ENCODE measurements around the gene PRRC2B. TPM values are rescaled to one million over a fixed set of nuclear protein-coding genes. Genes with fewer than 3 reads are reported as not detected.

The PRRC2B gene
- total and polyA plus RNA-seq, 2 of the 13 experiments (the other 11 are each of a cell fraction or from before 2014, with no cell fraction given), result 20.8 to 37.4 TPM

GRCh38 chr9:131529597-131530545 lies 136.0 kb downstream of the PRRC2B start (continued):
- 0 out of 2 replicates have a peak, but pooled peaks have one; percentile 41 for TF ChIP-seq ZNF292 (CRISPR knock-in tag; IDR thresholded peaks at IDR 0.05; ENCODE audit: borderline replicate concordance, low read depth)
- TF ChIP-seq FOSL1 (CRISPR knock-in tag; IDR thresholded peaks at IDR 0.05; ENCODE audit: borderline replicate concordance), result no peak
- no peak; the same call in 1 of the 2 replicates for TF ChIP-seq NR0B2 (CRISPR knock-in tag; IDR thresholded peaks at IDR 0.05)
- 0 out of 2 replicates have a peak, but pooled peaks have one; percentile 58 for TF ChIP-seq NFKB2 (CRISPR knock-in tag; IDR thresholded peaks at IDR 0.05; ENCODE audit: borderline replicate concordance)
- TF ChIP-seq SNAPC5 (CRISPR knock-in tag; IDR thresholded peaks at IDR 0.05; ENCODE audit: borderline replicate concordance), result no peak
- TF ChIP-seq SNAPC2 (CRISPR knock-in tag; IDR thresholded peaks at IDR 0.05), result no peak
- no peak for TF ChIP-seq HOXA7 (CRISPR knock-in tag; IDR thresholded peaks at IDR 0.05)
- TF ChIP-seq SOX5 (CRISPR knock-in tag; IDR thresholded peaks at IDR 0.05; ENCODE audit: borderline replicate concordance), result no peak
- peak; percentile 61 for TF ChIP-seq ARID4A (CRISPR knock-in tag; IDR thresholded peaks at IDR 0.05; ENCODE audit: borderline replicate concordance)
- no peak for TF ChIP-seq CEBPG (CRISPR knock-in tag; IDR thresholded peaks at IDR 0.05)
- no peak for TF ChIP-seq ONECUT2 (CRISPR knock-in tag; IDR thresholded peaks at IDR 0.05)
- no peak for TF ChIP-seq ATF1 (CRISPR knock-in tag; IDR thresholded peaks at IDR 0.05)
- no peak for TF ChIP-seq TBX3 (IDR thresholded peaks at IDR 0.05; ENCODE audit: borderline replicate concordance)
- TF ChIP-seq MLLT10 (CRISPR knock-in tag; IDR thresholded peaks at IDR 0.05), result no peak
- no peak for TF ChIP-seq ZNF709 (CRISPR knock-in tag; IDR thresholded peaks at IDR 0.05)
- TF ChIP-seq, protein P1, sequence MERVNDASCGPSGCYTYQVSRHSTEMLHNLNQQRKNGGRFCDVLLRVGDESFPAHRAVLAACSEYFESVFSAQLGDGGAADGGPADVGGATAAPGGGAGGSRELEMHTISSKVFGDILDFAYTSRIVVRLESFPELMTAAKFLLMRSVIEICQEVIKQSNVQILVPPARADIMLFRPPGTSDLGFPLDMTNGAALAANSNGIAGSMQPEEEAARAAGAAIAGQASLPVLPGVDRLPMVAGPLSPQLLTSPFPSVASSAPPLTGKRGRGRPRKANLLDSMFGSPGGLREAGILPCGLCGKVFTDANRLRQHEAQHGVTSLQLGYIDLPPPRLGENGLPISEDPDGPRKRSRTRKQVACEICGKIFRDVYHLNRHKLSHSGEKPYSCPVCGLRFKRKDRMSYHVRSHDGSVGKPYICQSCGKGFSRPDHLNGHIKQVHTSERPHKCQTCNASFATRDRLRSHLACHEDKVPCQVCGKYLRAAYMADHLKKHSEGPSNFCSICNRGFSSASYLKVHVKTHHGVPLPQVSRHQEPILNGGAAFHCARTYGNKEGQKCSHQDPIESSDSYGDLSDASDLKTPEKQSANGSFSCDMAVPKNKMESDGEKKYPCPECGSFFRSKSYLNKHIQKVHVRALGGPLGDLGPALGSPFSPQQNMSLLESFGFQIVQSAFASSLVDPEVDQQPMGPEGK (CRISPR knock-in tag; IDR thresholded peaks at IDR 0.05), result peak; percentile 37; the same call in 1 of the 2 replicates
- TF ChIP-seq TBX2 (CRISPR knock-in tag; IDR thresholded peaks at IDR 0.05; ENCODE audit: borderline replicate concordance), result no peak
- no peak for TF ChIP-seq ZNF589 (CRISPR knock-in tag; conservative IDR thresholded peaks at IDR 0.05)
- TF ChIP-seq PAF1 (CRISPR knock-in tag; IDR thresholded peaks at IDR 0.05), result no peak
- no peak for TF ChIP-seq MEF2D (CRISPR knock-in tag; IDR thresholded peaks at IDR 0.05)
- TF ChIP-seq ZNF367 (CRISPR knock-in tag; IDR thresholded peaks at IDR 0.05; ENCODE audit: borderline replicate concordance), result no peak
- TF ChIP-seq PLRG1 (conservative IDR thresholded peaks at IDR 0.05), result no peak
- no peak for TF ChIP-seq BCL6 (CRISPR knock-in tag; IDR thresholded peaks at IDR 0.05)
- TF ChIP-seq MYC (CRISPR knock-in tag; IDR thresholded peaks at IDR 0.05; ENCODE audit: borderline replicate concordance), result no peak
